Measurements from ENCODE around the gene FRRS1. TPM values are rescaled to one million over a fixed set of nuclear protein-coding genes. Genes with fewer than 3 reads are reported as not detected.

FRRS1 gene
- total RNA-seq, 2 experiments from 2014 or later = 0.33 to 1.1 TPM

DNA sequence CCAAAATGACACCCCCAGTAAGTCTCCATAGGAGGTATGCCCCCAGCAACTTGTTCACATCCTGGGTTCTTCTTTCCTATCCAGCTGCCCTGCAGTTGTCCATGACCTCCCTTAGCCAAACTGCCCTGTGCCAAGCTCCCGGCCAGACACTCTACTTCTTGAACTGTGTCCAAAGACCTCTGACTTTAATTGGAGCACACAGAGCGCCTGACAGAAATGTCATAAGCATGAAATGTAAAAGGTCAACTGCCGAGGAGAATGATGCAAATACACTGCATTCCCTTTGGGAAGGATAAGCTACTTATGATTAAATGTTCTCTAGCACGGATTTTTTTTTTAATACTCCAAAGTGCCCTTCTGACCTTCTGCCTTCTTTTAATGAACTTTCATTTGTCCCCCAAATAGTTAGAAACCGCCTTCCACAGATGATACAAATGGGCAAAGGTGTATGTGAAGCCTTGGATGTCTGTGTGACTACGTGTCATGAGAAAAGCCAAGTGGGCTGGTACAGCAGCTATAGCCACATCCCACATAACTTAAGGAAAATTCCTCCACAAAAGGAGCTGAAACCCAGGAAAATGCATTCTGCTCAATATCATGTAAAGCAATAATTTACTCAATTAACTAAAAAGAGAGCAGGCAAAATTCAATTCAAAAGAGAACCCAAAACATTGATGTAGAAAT is 93.8 kb downstream of the FRRS1 start:
- no peak overlapping the region for H3K27ac Mint-ChIP-seq
- H3K4me3 ChIP-seq (ENCODE audit: low read length) = no peak overlapping the region
- ChIA-PET CTCF (no interaction called here), POLR2A (interaction anchor here (0.5 kb wide), 1 partner anchor 562 kb away, joined by 3 read pairs; no protein-coding TSS in a partner anchor)
- H3K36me3 Mint-ChIP-seq (ENCODE audit: low read depth) = no peaks in the 10 kb centered on the region
- H3K4me1 ChIP-seq (ENCODE audit: insufficient read depth, low read length) = no peaks in the 10 kb centered on the region
- H3K4me3 Mint-ChIP-seq = no peak overlapping the region
- H3K27me3 Mint-ChIP-seq = peaks cover 31% of the 10 kb centered on the region
- no peak for DNase-seq
- H3K4me1 Mint-ChIP-seq (ENCODE audit: low read depth) = no peaks in the 10 kb centered on the region
- no peak overlapping the region for H3K27ac ChIP-seq (ENCODE audit: low read depth in 1 of 2, low read length in 2 of 2)
- no peaks in the 10 kb centered on the region for H3K9me3 Mint-ChIP-seq
- no peaks in the 10 kb centered on the region for H3K36me3 ChIP-seq (ENCODE audit: insufficient read depth, low read length)
- peaks cover 0 to 9% of the 10 kb centered on the region in 2 experiments for H3K27me3 ChIP-seq (ENCODE audit: control insufficient read depth in 1 of 2, insufficient read depth in 2 of 2, low read length in 2 of 2)
- TF ChIP-seq, protein P1, sequence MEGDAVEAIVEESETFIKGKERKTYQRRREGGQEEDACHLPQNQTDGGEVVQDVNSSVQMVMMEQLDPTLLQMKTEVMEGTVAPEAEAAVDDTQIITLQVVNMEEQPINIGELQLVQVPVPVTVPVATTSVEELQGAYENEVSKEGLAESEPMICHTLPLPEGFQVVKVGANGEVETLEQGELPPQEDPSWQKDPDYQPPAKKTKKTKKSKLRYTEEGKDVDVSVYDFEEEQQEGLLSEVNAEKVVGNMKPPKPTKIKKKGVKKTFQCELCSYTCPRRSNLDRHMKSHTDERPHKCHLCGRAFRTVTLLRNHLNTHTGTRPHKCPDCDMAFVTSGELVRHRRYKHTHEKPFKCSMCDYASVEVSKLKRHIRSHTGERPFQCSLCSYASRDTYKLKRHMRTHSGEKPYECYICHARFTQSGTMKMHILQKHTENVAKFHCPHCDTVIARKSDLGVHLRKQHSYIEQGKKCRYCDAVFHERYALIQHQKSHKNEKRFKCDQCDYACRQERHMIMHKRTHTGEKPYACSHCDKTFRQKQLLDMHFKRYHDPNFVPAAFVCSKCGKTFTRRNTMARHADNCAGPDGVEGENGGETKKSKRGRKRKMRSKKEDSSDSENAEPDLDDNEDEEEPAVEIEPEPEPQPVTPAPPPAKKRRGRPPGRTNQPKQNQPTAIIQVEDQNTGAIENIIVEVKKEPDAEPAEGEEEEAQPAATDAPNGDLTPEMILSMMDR (IDR thresholded peaks at IDR 0.05) = no peak
- H3K9me3 ChIP-seq (ENCODE audit: control insufficient read depth in 1 of 2, insufficient read depth in 1 of 2, low read length in 2 of 2) = no peaks in the 10 kb centered on the region
- ATAC-seq (ENCODE audit: poor library complexity) = no peak
- intact Hi-C loops (cut with DNase I, micrococcal nuclease) = no loop called here

DNA sequence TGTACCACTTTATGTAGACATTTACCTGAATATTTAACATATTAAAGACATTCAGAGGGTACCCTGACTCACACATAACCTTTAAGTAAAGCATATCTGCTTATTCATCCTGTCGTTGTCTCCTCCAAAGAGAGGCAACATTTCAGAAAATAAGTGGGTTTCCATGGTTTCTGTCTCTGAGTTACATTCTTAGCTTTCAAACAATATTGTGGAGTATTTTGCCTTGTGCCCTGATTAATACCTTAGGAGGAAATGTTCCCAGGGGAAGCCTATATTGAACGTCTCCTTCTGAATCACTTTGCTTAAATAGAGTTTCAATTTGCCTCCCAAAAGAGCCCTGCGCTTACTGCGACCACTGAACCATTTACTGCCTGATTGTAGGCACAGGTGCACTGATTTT is 94.4 kb downstream of the FRRS1 start:
- no peak for ATAC-seq (ENCODE audit: poor library complexity)
- H3K27me3 Mint-ChIP-seq = peaks cover 35% of the 10 kb centered on the region

DNA sequence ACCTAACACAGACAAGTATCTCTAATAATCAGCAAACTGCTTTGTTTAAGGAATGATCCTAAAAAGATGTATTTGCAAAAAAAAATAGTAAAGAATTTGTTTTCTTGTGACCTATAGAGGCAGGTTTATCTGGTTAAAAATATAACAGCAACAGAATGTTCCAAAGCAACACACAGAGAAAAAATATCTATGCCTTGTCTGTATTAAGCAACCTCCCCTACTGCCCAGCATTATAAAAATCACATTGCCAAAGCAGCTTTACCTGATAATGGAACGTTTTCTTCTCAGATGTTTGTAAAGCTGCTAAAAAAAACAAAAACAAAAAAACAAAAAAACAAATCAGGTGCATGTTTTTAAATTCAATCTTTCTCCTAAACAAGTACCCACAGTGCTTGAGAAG is 95.9 kb downstream of the FRRS1 start:
- Histone ChIP-seq H3K27ac (ENCODE audit: low read depth in 1 of 2, low read length in 2 of 2) (no peak overlapping the region), H3K4me3 (ENCODE audit: low read length) (no peak overlapping the region), H3K9me3 (ENCODE audit: control insufficient read depth in 1 of 2, insufficient read depth in 1 of 2, low read length in 2 of 2) (no peaks in the 10 kb centered on the region), H3K27me3 (ENCODE audit: control insufficient read depth in 1 of 2, insufficient read depth in 2 of 2, low read length in 2 of 2) (peaks cover 0 to 9% of the 10 kb centered on the region in 2 experiments), H3K36me3 (ENCODE audit: insufficient read depth, low read length) (no peaks in the 10 kb centered on the region), H3K4me1 (ENCODE audit: insufficient read depth, low read length) (no peaks in the 10 kb centered on the region)
- POLR2A ChIA-PET = no interaction called here
- Mint-ChIP-seq H3K36me3 (ENCODE audit: low read depth) (no peaks in the 10 kb centered on the region), H3K9me3 (no peaks in the 10 kb centered on the region), H3K27ac (no peak overlapping the region), H3K4me1 (ENCODE audit: low read depth) (no peaks in the 10 kb centered on the region), H3K4me3 (no peak overlapping the region), H3K27me3 (peaks cover 39% of the 10 kb centered on the region)
- DNase-seq = no peak
- intact Hi-C loops (cut with DNase I, micrococcal nuclease) = no loop called here
- CTCF ChIA-PET = no interaction called here
- TF ChIP-seq, protein P1 (IDR thresholded peaks at IDR 0.05) = no peak
- ATAC-seq (ENCODE audit: poor library complexity) = no peak

More for the DNA sequence above, 94.4 kb downstream of the FRRS1 start:
- intact Hi-C loops (cut with DNase I, micrococcal nuclease) = no loop called here
- Histone ChIP-seq H3K4me3 (ENCODE audit: low read length) (no peak overlapping the region), H3K27me3 (ENCODE audit: control insufficient read depth in 1 of 2, insufficient read depth in 2 of 2, low read length in 2 of 2) (peaks cover 0 to 9% of the 10 kb centered on the region in 2 experiments), H3K36me3 (ENCODE audit: insufficient read depth, low read length) (no peaks in the 10 kb centered on the region), H3K4me1 (ENCODE audit: insufficient read depth, low read length) (no peaks in the 10 kb centered on the region), H3K27ac (ENCODE audit: low read depth in 1 of 2, low read length in 2 of 2) (no peak overlapping the region), H3K9me3 (ENCODE audit: control insufficient read depth in 1 of 2, insufficient read depth in 1 of 2, low read length in 2 of 2) (no peaks in the 10 kb centered on the region)
- ChIA-PET POLR2A (no interaction called here), CTCF (no interaction called here)
- TF ChIP-seq, protein P1 (IDR thresholded peaks at IDR 0.05) = no peak
- Mint-ChIP-seq H3K9me3 (no peaks in the 10 kb centered on the region), H3K4me3 (no peak overlapping the region), H3K27ac (no peak overlapping the region), H3K36me3 (ENCODE audit: low read depth) (no peaks in the 10 kb centered on the region), H3K4me1 (ENCODE audit: low read depth) (no peaks in the 10 kb centered on the region)
- no peak for DNase-seq
